ENCODE results near the gene MALRD1. TPM values are rescaled to one million over a fixed set of nuclear protein-coding genes. Genes with fewer than 3 reads are reported as not detected.

Gene MALRD1
- total RNA-seq, 2 donors from 2014 or later: not detected

DNA sequence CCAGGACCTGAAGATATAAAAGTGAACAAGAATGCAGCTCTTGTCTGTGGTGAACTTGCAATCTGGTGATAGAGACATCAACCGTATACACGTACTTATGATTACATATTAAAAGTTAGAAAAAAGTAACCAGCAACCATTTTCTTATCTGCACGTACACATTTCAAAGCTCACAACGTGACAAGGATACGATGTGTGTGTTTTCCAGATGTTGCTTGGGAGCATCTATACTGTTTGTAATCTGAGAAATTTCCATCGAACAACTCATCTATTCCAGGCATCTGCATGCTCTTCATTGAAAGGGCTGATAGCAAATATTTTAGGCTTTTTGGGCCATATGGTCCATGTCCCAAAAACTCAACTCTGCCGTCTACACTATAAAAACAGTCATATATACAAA is 23.3 kb downstream of the MALRD1 start:
- DNase-seq (ENCODE audit: low spot score in 2 of 2) (no peak), ATAC-seq (no peak)
- H3K27ac Mint-ChIP-seq: no peak overlapping the region
- H3K36me3 Mint-ChIP-seq: no peaks in the 10 kb centered on the region
- H3K9me3 Mint-ChIP-seq: peaks cover 5 to 9% of the 10 kb centered on the region in 2 donors

DNA sequence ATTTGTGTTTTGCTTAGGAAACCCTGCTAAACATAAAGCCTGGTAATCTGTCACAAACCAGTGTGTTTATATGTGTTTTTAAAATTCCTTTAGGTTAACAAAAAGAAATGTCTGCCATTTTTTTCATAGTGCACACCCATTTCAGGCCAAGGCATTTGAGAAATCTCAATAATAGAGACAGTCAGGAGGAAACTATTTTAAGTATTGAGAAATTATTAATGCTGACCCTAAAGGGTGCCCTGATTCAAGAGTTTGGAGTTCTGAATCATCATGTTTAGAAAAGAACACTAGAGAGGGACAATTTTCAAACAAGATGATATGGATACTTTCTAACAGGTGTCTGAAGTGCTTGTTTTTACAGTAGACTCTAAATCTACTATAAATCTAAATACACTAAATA is 28.7 kb downstream of the MALRD1 start:
- no peak for ATAC-seq

DNA sequence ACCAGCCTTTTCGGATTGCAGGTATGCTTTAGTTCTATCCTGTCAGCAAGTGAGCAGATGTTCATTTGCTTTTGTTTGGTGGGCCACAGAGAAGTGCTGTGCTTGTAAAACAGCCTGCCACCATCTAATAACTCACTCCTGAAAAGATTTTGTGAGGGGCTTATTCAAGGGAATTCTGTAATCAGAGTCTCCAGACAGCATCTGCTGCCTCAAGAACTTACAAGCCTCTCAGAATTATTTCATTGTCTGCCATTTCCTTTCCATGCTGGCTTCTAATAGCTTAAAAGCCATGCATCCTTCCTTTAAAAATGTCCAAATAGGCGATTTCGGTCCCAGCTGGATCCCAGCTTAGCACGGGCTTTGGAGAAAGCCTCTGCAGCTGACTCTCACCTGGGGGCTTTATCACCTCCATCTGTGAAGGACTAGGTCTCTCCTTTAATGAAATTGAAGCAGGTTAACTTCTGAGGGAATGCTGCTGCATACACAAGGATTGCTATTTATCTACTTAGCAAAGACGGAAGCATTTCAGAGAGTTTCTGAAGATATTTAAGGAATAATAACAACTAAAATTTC is 48.0 kb downstream of the MALRD1 start:
- Mint-ChIP-seq H3K36me3 (no peaks in the 10 kb centered on the region), H3K27ac (no peak overlapping the region), H3K9me3 (peaks cover 0 to 8% of the 10 kb centered on the region in 2 donors)
- ATAC-seq (no peak), DNase-seq (ENCODE audit: low spot score in 2 of 2) (no peak)

More for the DNA sequence above, 28.7 kb downstream of the MALRD1 start:
- H3K9me3 Mint-ChIP-seq: peaks cover 13 to 21% of the 10 kb centered on the region in 2 donors
- DNase-seq (ENCODE audit: low spot score in 2 of 2): no peak
- no peaks in the 10 kb centered on the region for H3K36me3 Mint-ChIP-seq
- no peak overlapping the region for H3K27ac Mint-ChIP-seq

DNA sequence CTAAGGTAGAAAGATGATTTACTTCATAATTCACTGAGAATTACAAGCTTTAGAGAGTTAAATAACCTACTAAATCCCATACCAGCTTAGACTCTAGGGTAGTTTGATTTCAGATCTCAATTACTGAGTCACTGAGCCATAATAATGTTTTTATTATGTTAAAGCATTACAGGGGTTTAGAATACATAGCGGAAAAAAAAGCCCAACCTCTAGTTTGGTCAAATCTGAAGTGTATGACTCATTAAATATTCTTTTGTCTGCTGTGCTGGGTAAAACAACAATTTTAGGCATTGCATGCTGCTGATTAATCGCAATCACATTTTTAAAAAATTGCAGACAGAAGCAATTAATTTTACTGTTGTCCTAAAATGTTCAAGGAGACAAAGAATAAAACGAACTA is 48.5 kb downstream of the MALRD1 start:
- H3K36me3 Mint-ChIP-seq: no peaks in the 10 kb centered on the region
- ATAC-seq (no peak), DNase-seq (ENCODE audit: low spot score in 2 of 2) (no peak)
- H3K9me3 Mint-ChIP-seq: peaks cover 0 to 8% of the 10 kb centered on the region in 2 donors
- no peak overlapping the region for H3K27ac Mint-ChIP-seq

DNA sequence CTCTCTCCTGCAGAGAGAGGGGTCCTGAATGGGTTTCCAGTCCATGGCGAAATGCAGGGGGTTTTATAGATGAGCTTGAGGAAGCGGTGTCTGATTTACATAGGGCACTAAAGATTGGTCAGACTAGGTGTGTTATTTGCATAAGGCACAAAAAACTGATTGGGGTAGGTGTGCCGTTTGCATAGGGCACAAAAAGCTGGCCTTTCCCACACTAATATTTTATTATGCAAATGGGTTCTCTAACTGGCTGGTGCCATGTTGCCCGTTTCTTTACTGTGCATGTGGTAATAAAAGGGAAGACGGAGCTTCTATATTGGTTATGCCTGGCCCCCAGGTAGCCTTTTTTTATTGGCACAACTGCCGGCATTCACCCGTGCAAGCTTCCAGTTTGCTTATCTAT is 50.2 kb downstream of the MALRD1 start:
- DNase-seq (ENCODE audit: low spot score in 2 of 2) (no peak), ATAC-seq (no peak)
- H3K9me3 Mint-ChIP-seq: peaks cover 0 to 13% of the 10 kb centered on the region in 2 donors

GRCh38 chr10:19107406-19107805 is 58.8 kb downstream of the MALRD1 start:
- no peak for DNase-seq (ENCODE audit: low spot score in 2 of 2)
- Mint-ChIP-seq H3K36me3 (peaks cover 0 to 4% of the 10 kb centered on the region in 2 donors), H3K27ac (peak overlapping the region in 1 of 2 donors; percentile 15), H3K9me3 (peaks cover 8 to 33% of the 10 kb centered on the region in 2 donors)
- ATAC-seq: no peak

More for the DNA sequence above, 50.2 kb downstream of the MALRD1 start:
- no peak overlapping the region for H3K27ac Mint-ChIP-seq
- no peaks in the 10 kb centered on the region for H3K36me3 Mint-ChIP-seq

DNA sequence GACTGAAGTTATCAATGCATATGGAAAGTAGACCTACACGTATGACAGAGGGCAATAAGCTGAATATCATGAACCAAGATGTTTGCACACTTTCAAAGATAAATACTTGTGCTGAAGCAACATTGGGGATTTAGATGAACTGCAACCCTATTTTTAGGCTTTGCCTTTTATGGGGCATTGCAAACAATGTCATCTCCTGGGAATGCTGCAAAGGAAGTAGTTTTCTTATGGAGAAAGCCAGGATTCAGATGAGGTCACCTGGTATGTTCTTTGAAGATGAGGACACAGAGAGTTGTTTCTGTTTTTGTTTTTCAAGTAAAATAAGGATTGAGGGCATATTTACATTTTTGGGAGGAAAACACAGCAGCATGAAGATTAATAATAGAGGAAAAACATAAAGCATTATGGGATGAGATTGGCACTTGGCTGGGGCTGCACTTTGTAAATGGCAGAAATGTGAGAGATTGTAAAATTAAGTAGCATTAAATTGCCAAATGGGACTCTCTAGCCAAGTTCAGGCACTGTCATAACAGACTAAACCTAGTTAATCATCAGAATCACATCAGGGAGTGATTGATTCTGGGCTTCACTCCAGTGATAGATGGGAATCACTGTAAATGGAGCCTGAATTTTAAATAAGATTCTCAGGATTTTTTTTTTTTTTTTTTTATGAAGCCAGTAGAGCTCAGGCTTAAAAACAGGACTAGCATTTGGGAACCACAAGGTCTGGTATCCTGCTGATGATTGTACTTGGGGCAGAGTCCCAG is 63.1 kb downstream of the MALRD1 start:
- Mint-ChIP-seq H3K27ac (no peak overlapping the region), H3K9me3 (peaks cover 12 to 30% of the 10 kb centered on the region in 2 donors), H3K36me3 (peaks cover 0 to 4% of the 10 kb centered on the region in 2 donors)
- no peak for ATAC-seq
- DNase-seq (ENCODE audit: low spot score in 2 of 2): no peak

GRCh38 chr10:19117438-19117837 is 68.8 kb downstream of the MALRD1 start:
- no peak for DNase-seq (ENCODE audit: low spot score in 2 of 2)
- H3K9me3 Mint-ChIP-seq: peaks cover 19 to 22% of the 10 kb centered on the region in 2 donors

DNA sequence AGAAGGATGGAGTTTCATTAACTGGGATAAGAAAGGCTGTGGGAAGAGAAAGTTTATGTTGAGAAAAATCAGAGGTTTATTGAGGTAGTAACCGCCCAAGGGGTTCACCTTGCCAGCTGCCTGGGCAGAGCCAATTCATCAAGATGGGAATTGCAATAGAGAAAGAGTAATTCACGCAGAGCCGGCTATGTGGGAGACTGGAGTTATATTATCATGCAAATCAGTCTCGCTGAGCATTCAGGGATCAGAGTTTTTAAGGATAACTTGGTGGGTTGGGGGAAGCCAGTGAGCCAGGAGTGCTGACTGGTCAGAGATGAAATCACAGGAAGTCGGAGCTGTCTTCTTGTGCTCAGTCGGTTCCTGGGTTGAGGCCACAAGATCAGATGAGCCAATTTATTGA is 70.6 kb downstream of the MALRD1 start:
- DNase-seq (ENCODE audit: low spot score in 2 of 2) (no peak), ATAC-seq (no peak)
- Mint-ChIP-seq H3K9me3 (peaks cover 14 to 17% of the 10 kb centered on the region in 2 donors), H3K36me3 (no peaks in the 10 kb centered on the region), H3K27ac (no peak overlapping the region)

More at GRCh38 chr10:19117438-19117837, 68.8 kb downstream of the MALRD1 start:
- ATAC-seq: no peak
- Mint-ChIP-seq H3K36me3 (no peaks in the 10 kb centered on the region), H3K27ac (no peak overlapping the region)

DNA sequence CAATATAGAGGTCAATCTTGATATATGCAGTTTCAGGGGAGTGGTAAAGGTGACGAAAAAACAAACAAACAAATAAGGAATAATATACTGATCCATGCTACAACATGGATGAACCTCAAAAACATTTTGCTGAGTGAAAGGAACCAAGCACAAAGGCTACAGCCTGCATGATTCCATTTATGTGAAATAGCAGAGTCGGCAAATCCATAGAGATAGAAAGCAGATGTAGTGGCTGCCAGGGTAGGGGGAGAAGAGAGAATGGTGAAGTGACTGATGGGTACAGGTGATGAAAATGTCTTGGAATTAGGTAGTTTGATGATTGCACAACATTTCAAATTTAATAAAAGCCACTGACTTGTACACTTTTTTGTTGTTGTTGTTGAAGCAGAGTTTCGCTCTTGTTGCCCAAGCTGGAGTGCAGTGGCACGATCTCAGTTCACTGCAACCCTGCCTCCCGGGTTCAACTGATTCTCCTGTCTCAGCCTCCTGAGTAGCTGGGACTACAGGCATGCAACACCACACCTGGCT is 71.8 kb downstream of the MALRD1 start:
- no peak for DNase-seq (ENCODE audit: low spot score in 2 of 2)

DNA sequence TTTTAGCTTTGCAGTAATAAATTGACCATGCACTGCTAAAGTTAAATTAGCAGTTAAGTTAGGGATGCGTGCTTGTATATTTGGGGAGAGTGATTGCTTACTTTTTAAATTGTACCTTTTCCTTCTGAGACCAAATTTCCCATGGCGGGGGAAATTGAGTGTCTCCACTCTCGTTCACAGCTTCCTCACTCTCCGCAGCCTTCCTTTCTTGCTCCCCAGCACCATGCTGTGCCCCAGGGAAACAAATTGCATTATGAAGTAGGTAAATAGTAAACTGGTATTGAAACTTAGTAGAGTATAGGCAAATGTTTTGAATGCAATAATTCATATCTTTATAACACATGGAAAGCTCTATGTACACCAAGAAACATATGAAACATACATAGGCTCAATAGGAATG is 85.4 kb downstream of the MALRD1 start:
- Mint-ChIP-seq H3K9me3 (peaks cover 2 to 12% of the 10 kb centered on the region in 2 donors), H3K36me3 (no peaks in the 10 kb centered on the region), H3K27ac (no peak overlapping the region)
- ATAC-seq (no peak), DNase-seq (ENCODE audit: low spot score in 2 of 2) (no peak)

More for the DNA sequence above, 71.8 kb downstream of the MALRD1 start:
- Mint-ChIP-seq H3K27ac (no peak overlapping the region), H3K9me3 (peaks cover 17 to 19% of the 10 kb centered on the region in 2 donors), H3K36me3 (no peaks in the 10 kb centered on the region)
- ATAC-seq: no peak

GRCh38 chr10:19142967-19143366 is 94.4 kb downstream of the MALRD1 start:
- Mint-ChIP-seq H3K27ac (no peak overlapping the region), H3K9me3 (peaks cover 6 to 13% of the 10 kb centered on the region in 2 donors), H3K36me3 (no peaks in the 10 kb centered on the region)
- DNase-seq (ENCODE audit: low spot score in 2 of 2) (no peak), ATAC-seq (no peak)

- no peak for ATAC-seq
Observed at GRCh38 chr10:19144206-19144605, 95.6 kb downstream of the MALRD1 start.

GRCh38 chr10:19154375-19154774 is 105.8 kb downstream of the MALRD1 start:
- Mint-ChIP-seq H3K9me3 (peaks cover 0 to 5% of the 10 kb centered on the region in 2 donors), H3K27ac (no peak overlapping the region), H3K36me3 (no peaks in the 10 kb centered on the region)
- no peak for ATAC-seq
- no peak for DNase-seq (ENCODE audit: low spot score in 2 of 2)

More at GRCh38 chr10:19144206-19144605, 95.6 kb downstream of the MALRD1 start:
- Mint-ChIP-seq H3K9me3 (peaks cover 7 to 15% of the 10 kb centered on the region in 2 donors), H3K27ac (no peak overlapping the region), H3K36me3 (no peaks in the 10 kb centered on the region)
- DNase-seq (ENCODE audit: low spot score in 2 of 2): no peak

DNA sequence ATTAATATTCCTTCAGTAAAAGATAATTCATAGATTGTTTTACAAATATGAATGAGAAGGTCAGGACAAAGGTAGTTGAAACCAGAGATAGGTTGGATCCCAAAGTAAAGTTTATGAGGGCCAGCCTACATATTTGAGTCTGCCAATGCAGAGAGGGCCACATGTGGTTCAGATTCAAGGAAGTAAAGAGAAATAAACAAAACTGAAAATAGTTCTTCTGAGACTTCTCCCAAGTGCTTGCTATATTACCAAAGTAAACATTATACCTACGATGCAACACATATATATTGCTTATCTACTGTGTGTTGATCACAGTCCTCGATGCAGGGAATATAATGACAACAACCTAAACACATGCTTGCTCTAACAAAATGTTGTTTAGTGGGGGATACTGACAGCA is 109.8 kb downstream of the MALRD1 start:
- DNase-seq (ENCODE audit: low spot score in 2 of 2): no peak
- no peak for ATAC-seq
- Mint-ChIP-seq H3K9me3 (no peaks in the 10 kb centered on the region), H3K27ac (no peak overlapping the region), H3K36me3 (no peaks in the 10 kb centered on the region)

DNA sequence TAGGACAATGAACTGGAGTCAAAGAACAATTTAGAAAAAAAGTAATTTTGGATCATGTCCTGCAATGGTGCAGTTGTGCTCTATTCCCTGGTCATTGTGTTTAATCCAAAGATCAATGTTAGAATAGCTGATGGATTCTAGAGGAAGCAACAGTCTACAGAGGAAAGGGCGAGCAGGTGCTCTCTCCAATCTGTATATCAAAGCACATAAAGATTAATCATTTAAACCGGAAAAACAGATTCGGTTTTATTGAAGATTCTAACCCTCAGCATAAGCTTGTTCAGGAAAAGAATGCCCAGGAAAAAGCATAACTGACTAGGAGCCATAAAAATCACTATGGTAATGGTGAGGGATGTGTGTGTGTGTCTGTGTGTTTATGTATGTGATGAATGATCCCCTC is 110.3 kb downstream of the MALRD1 start:
- Mint-ChIP-seq H3K36me3 (no peaks in the 10 kb centered on the region), H3K9me3 (no peaks in the 10 kb centered on the region), H3K27ac (no peak overlapping the region)
- no peak for DNase-seq (ENCODE audit: low spot score in 2 of 2)
- no peak for ATAC-seq

DNA sequence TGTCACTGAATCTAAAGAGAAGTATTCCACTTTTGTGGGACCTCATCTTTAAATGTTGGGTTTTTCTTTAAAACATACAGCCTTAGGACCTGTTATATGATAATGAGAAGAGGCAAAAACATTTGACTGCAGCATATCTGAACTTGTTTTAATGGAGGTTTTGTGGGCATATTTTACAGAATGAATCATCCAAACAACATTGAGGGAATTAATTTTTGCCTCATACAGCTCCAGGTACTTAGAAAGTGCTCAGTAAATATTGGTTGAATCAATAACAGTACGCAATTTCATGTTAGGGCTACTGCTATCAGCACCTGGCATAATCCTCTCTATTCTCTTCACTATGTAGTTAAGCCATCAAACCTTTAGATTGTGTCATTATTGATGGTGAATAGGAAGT is 115.9 kb downstream of the MALRD1 start:
- Mint-ChIP-seq H3K9me3 (peaks cover 9 to 13% of the 10 kb centered on the region in 2 donors), H3K27ac (no peak overlapping the region)

More for the DNA sequence above, 115.9 kb downstream of the MALRD1 start:
- ATAC-seq (no peak), DNase-seq (ENCODE audit: low spot score in 2 of 2) (no peak)
- no peaks in the 10 kb centered on the region for H3K36me3 Mint-ChIP-seq
